Tibial artery (tissue), 4 donors: Measurements from ENCODE around the gene NGLY1.

ENCODE experiments used
- DNase-seq, 2 donors: peaks; one replicate each; pipeline ENCODE4 v3.0.0-alpha.2; 2019
- H3K27ac ChIP-seq, 2 donors: fragments of 200-600 bp; sonication (generic) in 1 of 2; 1 replicate in 1 of 2; 2 replicates in 1 of 2; pipeline ENCODE4 v1.5.1; 2018 to 2019; ENCODE audit warnings: mild to moderate bottlenecking in 1 of 2
- H3K27me3 ChIP-seq, 2 donors: fragments of 200-600 bp; sonication (generic) in 1 of 2; one replicate each; pipeline versions ENCODE4 v1.5.1 to v1.6.0; 2016 to 2019
- H3K36me3 ChIP-seq, 3 donors: fragments of 200-600 bp; sonication (generic) in 2 of 3; one replicate each; pipeline ENCODE4 v1.5.1; 2016 to 2019; ENCODE audit warnings: mild to moderate bottlenecking in 2 of 3
- H3K4me1 ChIP-seq, 4 donors: fragments of 200-600 bp; sonication (generic) in 2 of 4; 1 replicate in 3 of 4; 2 replicates in 1 of 4; pipeline ENCODE4 v1.5.1; 2016 to 2019
- H3K4me3 ChIP-seq, 2 donors: fragments of 200-600 bp; sonication (generic) in 1 of 2; 1 replicate in 1 of 2; 2 replicates in 1 of 2; pipeline ENCODE4 v1.5.1; 2018 to 2019; ENCODE audit warnings: mild to moderate bottlenecking in 2 of 2
- H3K9me3 ChIP-seq, 3 donors: fragments of 200-600 bp; sonication (generic) in 1 of 3; one replicate each; pipeline ENCODE4 v1.5.1; 2016 to 2019
- CTCF ChIP-seq, 2 experiments: fragments of 200-600 bp in 1 of 2; fragments of 450-650 bp in 1 of 2; IDR thresholded peaks; one replicate each; pipeline ENCODE4 v1.5.1; 2017 to 2019; ENCODE audit warnings: antibody characterized with exemption in 2 of 2, mild to moderate bottlenecking in 1 of 2, moderate library complexity in 1 of 2
- intact Hi-C: fragments of 100-400 bp; cut with DNase I; formaldehyde crosslinking; loops from one replicate; pipeline ENCODE4 v1.15.0; 2023; ENCODE audit warnings: low total_unique reads

Gene NGLY1

GRCh38 chr3:25686766-25687165, 96.5 kb downstream of the NGLY1 start:
- Histone ChIP-seq H3K27me3 (no peaks in the 10 kb centered on the region), H3K9me3 (no peaks in the 10 kb centered on the region), H3K4me3 (no peak overlapping the region), H3K4me1 (no peaks in the 10 kb centered on the region), H3K36me3 (no peaks in the 10 kb centered on the region), H3K27ac (no peak overlapping the region)
- intact Hi-C loops = no loop called here
- DNase-seq = no peak
- no peak for TF ChIP-seq CTCF (IDR thresholded peaks at IDR 0.05)

DNA sequence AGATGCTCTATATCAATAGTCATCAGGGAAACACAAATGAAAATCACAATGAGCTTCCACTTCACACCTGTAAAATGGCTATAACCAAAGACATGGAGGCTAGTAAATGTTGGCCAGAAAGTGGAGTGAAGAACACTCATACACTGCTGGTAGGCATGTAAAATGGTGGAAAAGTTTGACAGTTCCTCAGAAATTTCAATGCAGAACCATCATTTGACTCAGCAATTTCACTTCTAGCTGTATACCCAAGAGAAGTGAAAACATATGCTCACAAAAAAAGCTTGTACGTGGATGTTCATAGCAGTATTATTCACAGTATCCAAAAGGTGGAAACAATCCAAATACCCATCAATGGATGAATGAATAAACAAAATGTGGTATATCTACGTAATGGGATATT, 99.4 kb downstream of the NGLY1 start:
- intact Hi-C loops = no loop called here
- Histone ChIP-seq H3K9me3 (no peaks in the 10 kb centered on the region), H3K36me3 (no peaks in the 10 kb centered on the region), H3K4me3 (no peak overlapping the region), H3K27ac (no peak overlapping the region), H3K4me1 (no peaks in the 10 kb centered on the region), H3K27me3 (no peaks in the 10 kb centered on the region)
- DNase-seq = no peak
- no peak for TF ChIP-seq CTCF (IDR thresholded peaks at IDR 0.05)

DNA sequence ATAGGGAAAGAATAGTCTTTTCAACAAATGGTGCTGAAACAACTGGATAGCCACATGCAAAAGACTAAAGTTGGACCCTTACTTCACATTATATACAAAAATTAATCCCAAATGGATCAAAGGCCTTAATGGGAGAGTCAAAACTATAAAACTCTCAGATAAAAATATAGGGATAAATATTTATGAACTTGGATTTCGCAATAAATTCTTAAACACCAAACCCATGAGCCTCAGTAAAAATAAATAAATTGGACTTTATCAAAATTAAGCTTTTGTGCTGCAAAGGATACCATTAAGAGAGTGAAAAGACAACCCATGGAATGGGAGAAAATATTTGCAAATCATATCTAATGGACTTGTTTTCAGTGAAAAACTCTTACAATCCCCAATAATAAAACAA, 99.8 kb downstream of the NGLY1 start:
- intact Hi-C loops = no loop called here
- no peak for TF ChIP-seq CTCF (IDR thresholded peaks at IDR 0.05)
- no peaks in the 10 kb centered on the region for H3K27me3 ChIP-seq

GRCh38 chr3:25679642-25680302, 103.5 kb downstream of the NGLY1 start:
- H3K27me3 ChIP-seq = no peaks in the 10 kb centered on the region
- DNase-seq = no peak
- H3K9me3 ChIP-seq = no peaks in the 10 kb centered on the region
- no peaks in the 10 kb centered on the region for H3K36me3 ChIP-seq
- H3K27ac ChIP-seq = no peak overlapping the region
- H3K4me3 ChIP-seq = no peak overlapping the region
- intact Hi-C loops = no loop called here
- H3K4me1 ChIP-seq = no peaks in the 10 kb centered on the region
- no peak for TF ChIP-seq CTCF (IDR thresholded peaks at IDR 0.05)

More for the DNA sequence above, 99.8 kb downstream of the NGLY1 start:
- DNase-seq = no peak
- no peaks in the 10 kb centered on the region for H3K9me3 ChIP-seq
- H3K27ac ChIP-seq = no peak overlapping the region
- H3K4me3 ChIP-seq = no peak overlapping the region
- H3K36me3 ChIP-seq = no peaks in the 10 kb centered on the region
- H3K4me1 ChIP-seq = no peaks in the 10 kb centered on the region

DNA sequence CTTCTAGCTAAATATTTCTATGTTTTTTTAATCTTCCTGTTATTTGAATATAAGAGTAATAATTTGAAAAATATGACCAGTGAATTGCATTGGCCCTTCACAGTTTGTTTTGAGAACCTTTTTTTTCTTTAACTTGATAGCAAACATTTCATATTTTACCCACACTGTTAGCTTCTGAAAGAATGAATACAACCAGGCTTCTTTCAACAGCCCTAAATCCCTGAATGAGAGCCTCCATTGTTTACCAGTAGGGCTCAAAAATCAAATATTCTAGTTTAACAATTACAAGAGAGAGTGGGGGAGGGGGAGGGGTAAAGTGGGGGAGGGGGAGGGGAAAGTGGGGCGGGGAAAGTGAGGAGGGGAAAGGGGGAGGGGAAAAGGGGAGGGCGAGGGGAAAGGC, 104.1 kb downstream of the NGLY1 start:
- no peaks in the 10 kb centered on the region for H3K9me3 ChIP-seq
- no peaks in the 10 kb centered on the region for H3K4me1 ChIP-seq
- no peak overlapping the region for H3K27ac ChIP-seq
- H3K36me3 ChIP-seq = no peaks in the 10 kb centered on the region
- intact Hi-C loops = no loop called here
- H3K4me3 ChIP-seq = no peak overlapping the region
- no peak for TF ChIP-seq CTCF (IDR thresholded peaks at IDR 0.05)
- DNase-seq = no peak
- H3K27me3 ChIP-seq = peaks cover 0 to 4% of the 10 kb centered on the region in 2 donors

DNA sequence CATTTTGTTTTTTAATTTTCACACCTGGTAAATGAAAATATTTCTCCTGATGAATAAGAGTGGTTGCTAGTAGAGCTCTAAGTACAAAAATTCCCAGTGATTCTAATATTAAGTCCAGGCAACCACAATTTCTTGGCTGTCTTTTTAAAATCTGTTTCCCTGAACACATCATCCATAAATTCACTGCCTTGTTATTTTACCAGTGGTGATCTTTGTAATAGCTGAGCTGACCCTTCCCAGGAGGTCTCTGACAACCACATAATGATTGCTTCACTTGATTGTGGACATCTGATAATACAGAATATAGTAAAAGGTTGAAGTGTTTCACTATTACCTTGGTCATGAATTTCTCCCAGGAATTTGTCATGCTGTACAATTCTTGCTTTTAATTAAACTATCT, 104.7 kb downstream of the NGLY1 start:
- Histone ChIP-seq H3K27ac (no peak overlapping the region), H3K4me1 (no peaks in the 10 kb centered on the region), H3K36me3 (no peaks in the 10 kb centered on the region), H3K9me3 (no peaks in the 10 kb centered on the region), H3K27me3 (peaks cover 0 to 6% of the 10 kb centered on the region in 2 donors), H3K4me3 (no peak overlapping the region)
- no peak for DNase-seq
- TF ChIP-seq CTCF (IDR thresholded peaks at IDR 0.05) = no peak
- intact Hi-C loops = no loop called here
